K562 (cell line): ENCODE measurements around the gene NFAM1. TPM values are rescaled to one million over a fixed set of nuclear protein-coding genes. Genes with fewer than 3 reads are reported as not detected.

Experiments
- ATF3 ChIP-seq, 2 experiments: fragments of 450-650 bp in 1 of 2; sonication (generic) in 1 of 2; formaldehyde crosslinking in 1 of 2; IDR thresholded peaks in 1 of 2; conservative IDR thresholded peaks in 1 of 2; 2 replicates each; pipeline versions ENCODE4 v1.6.1 to v1.8.1; 2016 to 2023; ENCODE audit warnings: mild to moderate bottlenecking in 2 of 2, moderate library complexity in 2 of 2, inconsistent platforms in 1 of 2, missing genetic modification reagents in 1 of 2
- BCL6 ChIP-seq: fragments of 250-450 bp; sonication (Bioruptor Pico); IDR thresholded peaks from 2 replicates; pipeline ENCODE4 v1.4.0; 2020
- CHD2 ChIP-seq: IDR thresholded peaks from 2 replicates; pipeline ENCODE4 v1.6.1; 2011; ENCODE audit warnings: low read depth, low read length
- ELF1 ChIP-seq: fragments of 200-800 bp; sonication (Bioruptor generic); IDR thresholded peaks from 2 replicates; pipeline ENCODE4 v1.6.1; 2016; ENCODE audit warnings: missing genetic modification characterization, missing compliant biosample characterization
- GABPB2 ChIP-seq: fragments of 250-450 bp; sonication (Bioruptor Pico); conservative IDR thresholded peaks from 2 replicates; pipeline ENCODE4 v1.5.1; 2021; ENCODE audit warnings: mild to moderate bottlenecking
- HMGN3 ChIP-seq: IDR thresholded peaks from 2 replicates; pipeline ENCODE4 v1.6.1; 2011; ENCODE audit warnings: borderline replicate concordance, low read depth, mild to moderate bottlenecking, mixed read lengths, low read length; ENCODE audit not compliant: insufficient read length; ENCODE audit errors: extremely low read depth
- KAT2B ChIP-seq: IDR thresholded peaks from one replicate; pipeline ENCODE4 v1.6.1; 2012; ENCODE audit warnings: low read depth, mild to moderate bottlenecking, control low read depth, inconsistent platforms, low read length, moderate library complexity
- NR2C1 ChIP-seq, 2 experiments: fragments of 450-650 bp; IDR thresholded peaks; 2 replicates each; pipeline ENCODE4 v1.6.1; 2017; ENCODE audit warnings: mild to moderate bottlenecking in 2 of 2, antibody characterized with exemption in 1 of 2, inconsistent platforms in 1 of 2, missing compliant biosample characterization in 1 of 2, missing genetic modification characterization in 1 of 2
- PURB ChIP-seq: sonication (generic); formaldehyde crosslinking; IDR thresholded peaks from 2 replicates; pipeline ENCODE4 v1.9.0; 2021; ENCODE audit warnings: low read depth, mild to moderate bottlenecking, missing genetic modification reagents
- RBM17 ChIP-seq: fragments of 200-400 bp; formaldehyde crosslinking; IDR thresholded peaks from 2 replicates; pipeline ENCODE4 v1.6.1; 2017; ENCODE audit warnings: low read depth, mild to moderate bottlenecking, low read length, borderline replicate concordance
- RBM22 ChIP-seq: fragments of 200-400 bp; formaldehyde crosslinking; IDR thresholded peaks from 2 replicates; pipeline ENCODE4 v1.6.1; 2018; ENCODE audit warnings: low read length, low read depth; ENCODE audit not compliant: poor library complexity, severe bottlenecking
- SETDB1 ChIP-seq: IDR thresholded peaks from one replicate; pipeline ENCODE4 v1.6.1; 2012; ENCODE audit warnings: low read length, control low read depth, inconsistent platforms
- SNIP1 ChIP-seq: fragments of 450-650 bp; IDR thresholded peaks from 2 replicates; pipeline ENCODE4 v1.7.1; 2017; ENCODE audit warnings: low read depth, mild to moderate bottlenecking
- TFAM ChIP-seq: fragments of 250-450 bp; sonication (Bioruptor Pico); conservative IDR thresholded peaks from 2 replicates; pipeline ENCODE4 v1.5.0; 2021; ENCODE audit warnings: mild to moderate bottlenecking, moderate library complexity
- THRAP3 ChIP-seq: fragments of 450-650 bp; IDR thresholded peaks from 2 replicates; pipeline ENCODE4 v1.6.1; 2016; ENCODE audit warnings: mild to moderate bottlenecking, inconsistent platforms, borderline replicate concordance
- ZBTB2 ChIP-seq: fragments of 450-650 bp; IDR thresholded peaks from 2 replicates; pipeline ENCODE4 v1.6.1; 2016; ENCODE audit warnings: antibody characterized with exemption
- ZNF12 ChIP-seq: sonication (generic); formaldehyde crosslinking; IDR thresholded peaks from 2 replicates; pipeline ENCODE4 v1.4.0; 2020; ENCODE audit warnings: mild to moderate bottlenecking, missing genetic modification reagents
- ZNF695 ChIP-seq: fragments of 450-650 bp; formaldehyde crosslinking; IDR thresholded peaks from 2 replicates; pipeline ENCODE4 v1.4.0; 2020; ENCODE audit warnings: mild to moderate bottlenecking, moderate library complexity
- ZNF764 ChIP-seq: fragments of 250-450 bp; sonication (Bioruptor Pico); IDR thresholded peaks from 2 replicates; pipeline ENCODE4 v1.4.0; 2020; ENCODE audit warnings: low read depth, mild to moderate bottlenecking, moderate library complexity
- polyA plus RNA-seq, 8 experiments: library from polyadenylated mRNA; depleted of rRNA in 4 of 8; stranded (reverse) in 5 of 8; unstranded in 3 of 8; fragments of >200 nt; fragmentation: Nextera tagmentation in 2 of 8; fragmentation: Illumina TruSeq in 1 of 8; extraction: Ambion mirVana in 2 of 8; extraction: Trizol in 1 of 8; gene quantifications; 2 replicates each; pipeline versions ENCODE4 v1.2.1 to v1.2.3, GENCODE V29; 2011 to 2014; ENCODE audit warnings: inconsistent platforms in 1 of 8, missing spikeins in 1 of 8
- total RNA-seq, 7 experiments: library from RNA; depleted of rRNA in 6 of 7; stranded (reverse); fragments of >200 nt in 6 of 7; fragmentation: Illumina TruSeq in 2 of 7; extraction: Trizol in 2 of 7; gene quantifications; 2 replicates each; pipeline versions ENCODE4 v1.2.1 to v1.2.3, GENCODE V29; 2011 to 2021; ENCODE audit warnings: low replicate concordance in 1 of 7
- TF ChIP-seq, protein P1 (sequence below): fragments of 250-450 bp; sonication (Bioruptor Pico); IDR thresholded peaks from 2 replicates; pipeline ENCODE4 v1.8.0; 2021; ENCODE audit warnings: mild to moderate bottlenecking, moderate library complexity
- TF ChIP-seq, protein P2 (sequence below): IDR thresholded peaks from 2 replicates; pipeline ENCODE4 v1.6.1; 2011; ENCODE audit warnings: borderline replicate concordance, low read depth, mild to moderate bottlenecking, moderate library complexity, low read length; ENCODE audit not compliant: insufficient read depth, poor library complexity, severe bottlenecking

The NFAM1 gene
- total and polyA plus RNA-seq, 9 of the 15 experiments (the other 6 are each of a cell fraction or from before 2014, with no cell fraction given): 0.01 to 0.18 (median 0.03) TPM; not detected in 5

- no peak for TF ChIP-seq RBM17
- TF ChIP-seq, protein P1, sequence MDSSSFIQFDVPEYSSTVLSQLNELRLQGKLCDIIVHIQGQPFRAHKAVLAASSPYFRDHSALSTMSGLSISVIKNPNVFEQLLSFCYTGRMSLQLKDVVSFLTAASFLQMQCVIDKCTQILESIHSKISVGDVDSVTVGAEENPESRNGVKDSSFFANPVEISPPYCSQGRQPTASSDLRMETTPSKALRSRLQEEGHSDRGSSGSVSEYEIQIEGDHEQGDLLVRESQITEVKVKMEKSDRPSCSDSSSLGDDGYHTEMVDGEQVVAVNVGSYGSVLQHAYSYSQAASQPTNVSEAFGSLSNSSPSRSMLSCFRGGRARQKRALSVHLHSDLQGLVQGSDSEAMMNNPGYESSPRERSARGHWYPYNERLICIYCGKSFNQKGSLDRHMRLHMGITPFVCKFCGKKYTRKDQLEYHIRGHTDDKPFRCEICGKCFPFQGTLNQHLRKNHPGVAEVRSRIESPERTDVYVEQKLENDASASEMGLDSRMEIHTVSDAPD (CRISPR knock-in tag): no peak
- peak; percentile 56 for TF ChIP-seq NR2C1 (IDR thresholded peaks at IDR 0.05)
- TF ChIP-seq NR2C1 (tag; IDR thresholded peaks at IDR 0.05): 0 out of 2 replicates have a peak, but pooled peaks have one; percentile 3
- TF ChIP-seq, protein P2, sequence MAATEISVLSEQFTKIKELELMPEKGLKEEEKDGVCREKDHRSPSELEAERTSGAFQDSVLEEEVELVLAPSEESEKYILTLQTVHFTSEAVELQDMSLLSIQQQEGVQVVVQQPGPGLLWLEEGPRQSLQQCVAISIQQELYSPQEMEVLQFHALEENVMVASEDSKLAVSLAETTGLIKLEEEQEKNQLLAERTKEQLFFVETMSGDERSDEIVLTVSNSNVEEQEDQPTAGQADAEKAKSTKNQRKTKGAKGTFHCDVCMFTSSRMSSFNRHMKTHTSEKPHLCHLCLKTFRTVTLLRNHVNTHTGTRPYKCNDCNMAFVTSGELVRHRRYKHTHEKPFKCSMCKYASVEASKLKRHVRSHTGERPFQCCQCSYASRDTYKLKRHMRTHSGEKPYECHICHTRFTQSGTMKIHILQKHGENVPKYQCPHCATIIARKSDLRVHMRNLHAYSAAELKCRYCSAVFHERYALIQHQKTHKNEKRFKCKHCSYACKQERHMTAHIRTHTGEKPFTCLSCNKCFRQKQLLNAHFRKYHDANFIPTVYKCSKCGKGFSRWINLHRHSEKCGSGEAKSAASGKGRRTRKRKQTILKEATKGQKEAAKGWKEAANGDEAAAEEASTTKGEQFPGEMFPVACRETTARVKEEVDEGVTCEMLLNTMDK: peak; percentile 10
- TF ChIP-seq ZNF695 (CRISPR knock-in tag): no peak
- TF ChIP-seq SNIP1: no peak
- TF ChIP-seq THRAP3: no peak
- no peak for TF ChIP-seq ZNF764 (CRISPR knock-in tag)
- TF ChIP-seq TFAM: no peak
- TF ChIP-seq ZBTB2: no peak
- TF ChIP-seq BCL6 (CRISPR knock-in tag): no peak
- peak; percentile 24 for TF ChIP-seq HMGN3
- no peak for TF ChIP-seq GABPB2
- peak; percentile 77; the same call in 1 of the 2 replicates for TF ChIP-seq ATF3 (IDR thresholded peaks at IDR 0.05)
- no peak for TF ChIP-seq ATF3 (CRISPR knock-in tag; conservative IDR thresholded peaks at IDR 0.05)
- peak; percentile 75 for TF ChIP-seq ELF1
- TF ChIP-seq CHD2: peak; percentile 45; the same call in 1 of the 2 replicates
- TF ChIP-seq KAT2B: no peak
- TF ChIP-seq PURB: no peak
- no peak for TF ChIP-seq SETDB1
- TF ChIP-seq RBM22: no peak
- TF ChIP-seq ZNF12: no peak
Observed at GRCh38 chr22:42444077-42444904, 12.1 kb upstream of the NFAM1 start (continued).
